D721Med (cell line): Measurements from ENCODE around the gene ALG2.
A peak's percentile ranks its signal among the peaks of the same experiment; 100 is the strongest.

Source experiments
- DNase-seq: peaks from one replicate; pipeline ENCODE4 v3.0.0; 2011; ENCODE audit warnings: low spot score; ENCODE audit not compliant: insufficient read length
- FAIRE-seq: peaks from 2 replicates; lab custom pipeline; 2011; peaks lifted over from hg19 to GRCh38; lab: Jason Lieb, UNC
- CTCF ChIP-seq: IDR thresholded peaks from 2 replicates; pipeline ENCODE4 v1.5.1; 2012; ENCODE audit warnings: mild to moderate bottlenecking, control low read depth; ENCODE audit not compliant: insufficient read depth; ENCODE audit errors: missing control alignments

Gene ALG2

GRCh38 chr9:99172124-99173091, 49.3 kb downstream of the ALG2 start:
- DNase-seq (peak; percentile 82), FAIRE-seq (peak; percentile 95)
- TF ChIP-seq CTCF: no peak

DNA sequence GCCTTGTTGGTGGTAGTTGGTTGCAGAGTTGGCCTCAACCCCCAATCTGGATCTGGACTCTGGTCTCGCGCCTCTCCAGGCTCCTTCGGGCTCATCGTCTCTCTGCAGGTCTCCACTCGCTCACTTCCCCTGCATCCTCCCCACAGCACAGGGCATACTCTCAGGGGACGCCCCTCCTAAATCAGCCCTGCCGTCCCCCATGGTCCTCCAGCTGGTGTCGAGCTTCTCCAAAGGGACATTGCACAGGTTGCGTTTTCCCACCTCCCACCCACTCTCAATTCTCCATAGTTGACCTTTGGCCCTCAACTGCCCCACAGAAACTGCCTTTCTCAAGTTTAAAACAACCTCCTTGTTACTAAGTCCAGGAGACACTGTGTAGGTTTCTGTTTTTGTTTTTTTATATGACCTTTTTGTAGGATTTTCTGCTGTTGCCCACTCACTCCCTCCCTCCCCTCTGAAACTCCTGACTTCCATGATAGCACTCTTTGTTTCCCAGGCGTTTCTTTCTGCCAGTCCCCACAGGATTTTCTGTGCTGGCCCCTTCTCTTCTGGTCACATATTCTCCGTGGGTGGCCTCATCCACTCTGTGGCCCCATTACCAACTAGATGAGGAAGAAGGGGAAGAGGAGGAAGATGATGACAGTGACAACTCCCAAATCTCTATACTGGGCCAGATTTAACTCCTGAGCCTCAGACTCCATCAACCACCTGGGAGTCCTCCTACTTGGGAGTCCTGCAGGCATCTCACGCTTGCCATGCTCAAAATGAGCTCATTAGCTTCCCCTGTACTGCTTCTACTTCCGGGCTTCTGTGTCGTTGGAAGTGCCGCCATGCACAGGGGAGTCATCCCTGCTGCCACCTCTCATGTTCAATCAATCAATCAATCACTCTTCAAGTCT, 50.3 kb downstream of the ALG2 start:
- DNase-seq (no peak), FAIRE-seq (no peak)
- no peak for TF ChIP-seq CTCF

DNA sequence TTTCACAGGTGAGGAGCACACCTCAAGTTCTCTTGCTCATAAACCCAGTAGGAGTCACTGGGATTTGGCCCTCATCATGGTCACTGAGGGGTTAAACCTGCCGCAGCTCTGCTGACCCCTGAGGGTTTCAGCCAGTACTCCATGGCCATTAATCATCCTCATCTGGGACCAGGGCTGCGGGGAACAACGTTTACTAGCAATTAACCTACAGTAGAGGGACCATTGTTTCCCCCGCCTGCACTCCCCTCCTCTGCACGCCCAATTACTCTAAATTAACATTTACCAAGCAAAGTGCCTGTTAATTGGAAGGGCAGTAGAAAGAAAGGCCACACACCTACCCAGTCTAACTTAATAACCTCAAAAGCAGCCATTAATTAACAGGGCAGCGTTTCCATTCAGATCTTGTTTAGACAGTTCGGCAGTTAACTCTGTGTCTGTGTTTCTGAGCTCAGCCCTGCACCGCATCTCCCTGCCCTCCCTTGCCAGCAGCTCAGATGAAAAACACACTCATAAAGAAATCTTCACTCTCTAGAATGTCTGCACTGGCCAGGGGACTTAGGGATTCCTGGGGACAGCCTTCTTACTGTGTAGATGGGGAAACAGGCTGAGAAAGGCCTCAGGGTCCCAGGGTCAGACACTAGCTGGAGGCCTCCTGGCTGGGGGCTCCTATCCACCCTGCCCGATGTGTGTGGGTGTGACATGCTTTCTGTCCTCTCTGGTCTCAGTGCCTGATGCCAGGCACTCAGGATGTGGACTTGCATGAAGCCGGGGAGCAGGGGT, 51.6 kb downstream of the ALG2 start:
- DNase-seq (no peak), FAIRE-seq (no peak)
- TF ChIP-seq CTCF: no peak

DNA sequence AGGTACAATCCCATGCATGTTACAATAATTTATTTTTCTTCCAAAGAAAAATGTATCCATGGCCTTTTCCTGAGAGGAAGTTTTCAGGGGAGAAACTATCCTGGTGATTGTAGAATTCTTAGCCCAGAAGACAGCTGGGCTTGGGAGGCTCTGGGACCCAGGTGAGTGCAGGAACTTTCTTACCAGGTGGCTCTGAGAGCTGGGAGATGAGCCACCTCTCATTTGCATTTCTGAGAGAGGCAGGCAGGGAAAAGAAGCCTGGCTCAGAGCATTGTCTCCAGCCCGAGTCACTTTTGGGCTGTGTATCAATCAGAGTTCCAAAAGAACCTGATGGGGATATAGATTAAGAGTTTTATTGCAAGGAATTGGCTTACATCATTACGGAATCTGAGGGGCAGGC, 52.7 kb downstream of the ALG2 start:
- DNase-seq (no peak), FAIRE-seq (no peak)
- no peak for TF ChIP-seq CTCF

DNA sequence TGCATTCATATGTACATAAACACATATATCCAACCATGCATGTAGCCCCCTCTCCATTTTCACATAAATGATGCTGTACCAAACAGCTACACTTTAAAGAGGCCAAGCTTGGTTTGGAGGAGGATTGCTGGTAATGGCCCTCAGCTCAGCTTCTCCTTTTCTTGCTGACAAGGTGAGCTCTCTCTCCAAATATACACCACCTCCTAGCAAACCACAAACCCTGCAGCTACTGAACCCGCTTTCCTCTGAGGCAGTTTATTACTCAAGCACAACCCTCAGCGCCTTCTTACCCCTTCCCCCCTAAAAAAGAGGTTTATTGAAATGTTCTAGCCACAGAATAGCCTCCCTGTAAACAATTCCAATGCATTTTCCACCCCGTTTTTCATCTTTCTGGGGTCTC, 54.0 kb downstream of the ALG2 start:
- FAIRE-seq: no peak
- TF ChIP-seq CTCF: no peak

GRCh38 chr9:99167119-99167518, 54.6 kb downstream of the ALG2 start:
- FAIRE-seq (no peak), DNase-seq (no peak)
- TF ChIP-seq CTCF: no peak

More for the DNA sequence above, 54.0 kb downstream of the ALG2 start:
- no peak for DNase-seq
